HepG2 (cell line): ENCODE results near the gene TSLP. TPM values are rescaled to one million over a fixed set of nuclear protein-coding genes. Genes with fewer than 3 reads are reported as not detected.

Source experiments
- ATM ChIP-seq: fragments of 450-650 bp; IDR thresholded peaks from 2 replicates; pipeline ENCODE4 v1.7.1; 2017; ENCODE audit warnings: mild to moderate bottlenecking, borderline replicate concordance
- BHLHE40 ChIP-seq: IDR thresholded peaks from 2 replicates; pipeline ENCODE4 v1.6.1; 2011; ENCODE audit warnings: low read length, improper control_type of control experiment
- HDAC2 ChIP-seq: sonication (generic); formaldehyde crosslinking; IDR thresholded peaks from 2 replicates; pipeline ENCODE4 v1.4.0; 2020; ENCODE audit warnings: missing genetic modification reagents
- HHEX ChIP-seq: IDR thresholded peaks from 2 replicates; pipeline ENCODE4 v1.6.1; 2016; ENCODE audit warnings: control low read depth
- SCMH1 ChIP-seq: sonication (generic); formaldehyde crosslinking; IDR thresholded peaks from 2 replicates; pipeline ENCODE4 v1.9.0; 2021; ENCODE audit warnings: missing genetic modification reagents, mild to moderate bottlenecking, borderline replicate concordance
- TP53 ChIP-seq: sonication (generic); formaldehyde crosslinking; conservative IDR thresholded peaks from 2 replicates; pipeline ENCODE4 v1.4.0; 2020; ENCODE audit warnings: missing genetic modification reagents
- ZFAT ChIP-seq: sonication (generic); formaldehyde crosslinking; conservative IDR thresholded peaks from 2 replicates; pipeline ENCODE4 v1.8.1; 2023; ENCODE audit warnings: missing genetic modification reagents, inconsistent platforms
- ZNF780A ChIP-seq: sonication (generic); formaldehyde crosslinking; IDR thresholded peaks from 2 replicates; pipeline ENCODE4 v1.8.0; 2022; ENCODE audit warnings: mild to moderate bottlenecking, missing genetic modification reagents, moderate library complexity
- polyA plus RNA-seq, 8 experiments: library from polyadenylated mRNA; depleted of rRNA in 3 of 8; stranded (reverse) in 7 of 8; unstranded in 1 of 8; fragments of >200 nt; fragmentation: Illumina TruSeq in 4 of 8; extraction: Trizol in 4 of 8; gene quantifications; 2 replicates each; pipeline versions ENCODE4 v1.2.1 to v1.2.3, GENCODE V29; 2011 to 2016; ENCODE audit warnings: low read depth in 4 of 8, missing spikeins in 1 of 8, mixed read lengths in 1 of 8; ENCODE audit not compliant: insufficient read depth in 1 of 8
- total RNA-seq, 5 experiments: library from RNA; depleted of rRNA; stranded (reverse); fragments of >200 nt; fragmentation: Illumina TruSeq; extraction: Trizol; gene quantifications; 2 replicates each; pipeline ENCODE4 v1.2.3, GENCODE V29; 2016; ENCODE audit warnings: low read depth in 1 of 5
- TF ChIP-seq, protein P1 (sequence below): sonication (generic); formaldehyde crosslinking; IDR thresholded peaks from 2 replicates; pipeline ENCODE4 v1.5.0; 2020; ENCODE audit warnings: mild to moderate bottlenecking, missing genetic modification reagents
- TF ChIP-seq, protein P2 (sequence below): sonication (generic); formaldehyde crosslinking; IDR thresholded peaks from 2 replicates; pipeline ENCODE4 v1.9.0; 2021; ENCODE audit warnings: missing genetic modification reagents, mild to moderate bottlenecking, borderline replicate concordance
- TF ChIP-seq, protein P3 (sequence below): IDR thresholded peaks from 2 replicates; pipeline ENCODE4 v1.6.1; 2012; ENCODE audit warnings: low read depth, low read length, improper control_type of control experiment
- TF ChIP-seq, protein P4 (sequence below): sonication (generic); formaldehyde crosslinking; IDR thresholded peaks from 2 replicates; pipeline ENCODE4 v1.4.0; 2020; ENCODE audit warnings: missing genetic modification reagents, borderline replicate concordance
- TF ChIP-seq, protein P5 (sequence below): sonication (generic); formaldehyde crosslinking; IDR thresholded peaks from 2 replicates; pipeline ENCODE4 v1.4.0; 2020; ENCODE audit warnings: mild to moderate bottlenecking, low read depth, missing genetic modification reagents
- TF ChIP-seq, protein P6 (sequence below): sonication (generic); formaldehyde crosslinking; IDR thresholded peaks from 2 replicates; pipeline ENCODE4 v1.4.0; 2020; ENCODE audit warnings: missing genetic modification reagents

TSLP gene
- total and polyA plus RNA-seq, 2 of the 13 experiments (the other 11 are each of a cell fraction or from before 2014, with no cell fraction given): not detected

DNA sequence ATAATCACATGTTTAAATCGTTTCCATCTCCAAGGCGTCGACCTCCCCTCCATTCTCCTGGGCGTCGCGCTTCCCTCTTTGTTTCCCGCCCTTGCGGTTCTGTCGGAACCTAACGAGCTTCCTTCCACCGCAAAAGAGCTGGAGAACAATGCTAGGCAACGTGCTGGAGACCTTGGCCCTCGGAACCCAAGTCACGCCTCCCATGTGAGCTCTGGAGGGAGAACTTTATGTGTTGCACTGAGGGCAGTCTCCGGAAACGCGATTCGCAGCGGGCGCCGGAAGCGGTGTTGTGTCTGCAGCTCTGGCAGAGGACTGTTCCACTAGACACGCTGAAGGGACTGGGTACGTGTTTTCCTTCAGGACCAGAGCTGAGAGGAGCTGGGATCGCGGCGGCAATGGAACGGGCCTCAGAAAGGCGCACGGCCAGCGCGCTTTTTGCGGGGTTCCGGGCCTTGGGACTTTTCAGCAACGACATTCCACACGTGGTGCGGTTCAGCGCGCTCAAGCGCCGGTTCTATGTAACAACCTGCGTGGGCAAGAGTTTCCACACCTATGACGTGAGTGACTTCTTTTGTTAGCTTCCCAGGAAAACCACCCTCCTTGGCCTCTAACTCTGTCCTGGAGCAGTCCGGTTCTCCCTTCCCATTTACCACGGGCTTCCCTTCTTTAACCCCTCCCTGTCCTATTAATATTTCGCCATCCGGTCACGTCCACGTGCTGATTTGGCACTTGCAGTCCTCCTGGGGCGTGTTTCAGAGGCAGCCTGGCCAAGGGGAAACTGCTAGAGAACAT, 20.7 kb downstream of the TSLP start, which contains the start of gene WDR36 (continued):
- TF ChIP-seq, protein P1, sequence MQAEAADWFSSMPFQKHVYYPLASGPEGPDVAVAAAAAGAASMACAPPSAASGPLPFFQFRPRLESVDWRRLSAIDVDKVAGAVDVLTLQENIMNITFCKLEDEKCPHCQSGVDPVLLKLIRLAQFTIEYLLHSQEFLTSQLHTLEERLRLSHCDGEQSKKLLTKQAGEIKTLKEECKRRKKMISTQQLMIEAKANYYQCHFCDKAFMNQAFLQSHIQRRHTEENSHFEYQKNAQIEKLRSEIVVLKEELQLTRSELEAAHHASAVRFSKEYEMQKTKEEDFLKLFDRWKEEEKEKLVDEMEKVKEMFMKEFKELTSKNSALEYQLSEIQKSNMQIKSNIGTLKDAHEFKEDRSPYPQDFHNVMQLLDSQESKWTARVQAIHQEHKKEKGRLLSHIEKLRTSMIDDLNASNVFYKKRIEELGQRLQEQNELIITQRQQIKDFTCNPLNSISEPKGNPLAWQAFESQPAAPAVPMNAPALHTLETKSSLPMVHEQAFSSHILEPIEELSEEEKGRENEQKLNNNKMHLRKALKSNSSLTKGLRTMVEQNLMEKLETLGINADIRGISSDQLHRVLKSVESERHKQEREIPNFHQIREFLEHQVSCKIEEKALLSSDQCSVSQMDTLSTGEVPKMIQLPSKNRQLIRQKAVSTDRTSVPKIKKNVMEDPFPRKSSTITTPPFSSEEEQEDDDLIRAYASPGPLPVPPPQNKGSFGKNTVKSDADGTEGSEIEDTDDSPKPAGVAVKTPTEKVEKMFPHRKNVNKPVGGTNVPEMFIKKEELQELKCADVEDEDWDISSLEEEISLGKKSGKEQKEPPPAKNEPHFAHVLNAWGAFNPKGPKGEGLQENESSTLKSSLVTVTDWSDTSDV: peak; percentile 87
- TF ChIP-seq, protein P2, sequence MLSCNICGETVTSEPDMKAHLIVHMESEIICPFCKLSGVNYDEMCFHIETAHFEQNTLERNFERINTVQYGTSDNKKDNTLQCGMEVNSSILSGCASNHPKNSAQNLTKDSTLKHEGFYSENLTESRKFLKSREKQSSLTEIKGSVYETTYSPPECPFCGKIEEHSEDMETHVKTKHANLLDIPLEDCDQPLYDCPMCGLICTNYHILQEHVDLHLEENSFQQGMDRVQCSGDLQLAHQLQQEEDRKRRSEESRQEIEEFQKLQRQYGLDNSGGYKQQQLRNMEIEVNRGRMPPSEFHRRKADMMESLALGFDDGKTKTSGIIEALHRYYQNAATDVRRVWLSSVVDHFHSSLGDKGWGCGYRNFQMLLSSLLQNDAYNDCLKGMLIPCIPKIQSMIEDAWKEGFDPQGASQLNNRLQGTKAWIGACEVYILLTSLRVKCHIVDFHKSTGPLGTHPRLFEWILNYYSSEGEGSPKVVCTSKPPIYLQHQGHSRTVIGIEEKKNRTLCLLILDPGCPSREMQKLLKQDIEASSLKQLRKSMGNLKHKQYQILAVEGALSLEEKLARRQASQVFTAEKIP (CRISPR knock-in tag): no peak
- TF ChIP-seq, protein P3, sequence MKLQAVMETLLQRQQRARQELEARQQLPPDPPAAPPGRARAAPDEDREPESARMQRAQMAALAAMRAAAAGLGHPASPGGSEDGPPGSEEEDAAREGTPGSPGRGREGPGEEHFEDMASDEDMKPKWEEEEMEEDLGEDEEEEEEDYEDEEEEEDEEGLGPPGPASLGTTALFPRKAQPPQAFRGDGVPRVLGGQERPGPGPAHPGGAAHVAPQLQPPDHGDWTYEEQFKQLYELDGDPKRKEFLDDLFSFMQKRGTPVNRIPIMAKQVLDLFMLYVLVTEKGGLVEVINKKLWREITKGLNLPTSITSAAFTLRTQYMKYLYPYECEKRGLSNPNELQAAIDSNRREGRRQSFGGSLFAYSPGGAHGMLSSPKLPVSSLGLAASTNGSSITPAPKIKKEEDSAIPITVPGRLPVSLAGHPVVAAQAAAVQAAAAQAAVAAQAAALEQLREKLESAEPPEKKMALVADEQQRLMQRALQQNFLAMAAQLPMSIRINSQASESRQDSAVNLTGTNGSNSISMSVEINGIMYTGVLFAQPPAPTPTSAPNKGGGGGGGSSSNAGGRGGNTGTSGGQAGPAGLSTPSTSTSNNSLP: peak; percentile 76; the same call in 1 of the 2 replicates
- TF ChIP-seq, protein P4, sequence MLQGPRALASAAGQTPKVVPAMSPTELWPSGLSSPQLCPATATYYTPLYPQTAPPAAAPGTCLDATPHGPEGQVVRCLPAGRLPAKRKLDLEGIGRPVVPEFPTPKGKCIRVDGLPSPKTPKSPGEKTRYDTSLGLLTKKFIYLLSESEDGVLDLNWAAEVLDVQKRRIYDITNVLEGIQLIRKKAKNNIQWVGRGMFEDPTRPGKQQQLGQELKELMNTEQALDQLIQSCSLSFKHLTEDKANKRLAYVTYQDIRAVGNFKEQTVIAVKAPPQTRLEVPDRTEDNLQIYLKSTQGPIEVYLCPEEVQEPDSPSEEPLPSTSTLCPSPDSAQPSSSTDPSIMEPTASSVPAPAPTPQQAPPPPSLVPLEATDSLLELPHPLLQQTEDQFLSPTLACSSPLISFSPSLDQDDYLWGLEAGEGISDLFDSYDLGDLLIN (CRISPR knock-in tag): no peak
- TF ChIP-seq TP53 (CRISPR knock-in tag): peak; percentile 91
- TF ChIP-seq, protein P5, sequence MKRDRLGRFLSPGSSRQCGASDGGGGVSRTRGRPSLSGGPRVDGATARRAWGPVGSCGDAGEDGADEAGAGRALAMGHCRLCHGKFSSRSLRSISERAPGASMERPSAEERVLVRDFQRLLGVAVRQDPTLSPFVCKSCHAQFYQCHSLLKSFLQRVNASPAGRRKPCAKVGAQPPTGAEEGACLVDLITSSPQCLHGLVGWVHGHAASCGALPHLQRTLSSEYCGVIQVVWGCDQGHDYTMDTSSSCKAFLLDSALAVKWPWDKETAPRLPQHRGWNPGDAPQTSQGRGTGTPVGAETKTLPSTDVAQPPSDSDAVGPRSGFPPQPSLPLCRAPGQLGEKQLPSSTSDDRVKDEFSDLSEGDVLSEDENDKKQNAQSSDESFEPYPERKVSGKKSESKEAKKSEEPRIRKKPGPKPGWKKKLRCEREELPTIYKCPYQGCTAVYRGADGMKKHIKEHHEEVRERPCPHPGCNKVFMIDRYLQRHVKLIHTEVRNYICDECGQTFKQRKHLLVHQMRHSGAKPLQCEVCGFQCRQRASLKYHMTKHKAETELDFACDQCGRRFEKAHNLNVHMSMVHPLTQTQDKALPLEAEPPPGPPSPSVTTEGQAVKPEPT (CRISPR knock-in tag): peak; percentile 95
- peak; percentile 94; the same call in 1 of the 2 replicates for TF ChIP-seq ZNF780A (CRISPR knock-in tag)
- 0 out of 2 replicates have a peak, but pooled peaks have one; percentile 18 for TF ChIP-seq ZFAT (CRISPR knock-in tag)
- TF ChIP-seq HDAC2 (CRISPR knock-in tag): peak; percentile 99
- TF ChIP-seq BHLHE40: 0 out of 2 replicates have a peak, but pooled peaks have one; percentile 2
- TF ChIP-seq SCMH1 (CRISPR knock-in tag): no peak; the same call in 1 of the 2 replicates
- TF ChIP-seq HHEX (CRISPR knock-in tag): peak; percentile 63; the same call in 1 of the 2 replicates
- TF ChIP-seq, protein P6, sequence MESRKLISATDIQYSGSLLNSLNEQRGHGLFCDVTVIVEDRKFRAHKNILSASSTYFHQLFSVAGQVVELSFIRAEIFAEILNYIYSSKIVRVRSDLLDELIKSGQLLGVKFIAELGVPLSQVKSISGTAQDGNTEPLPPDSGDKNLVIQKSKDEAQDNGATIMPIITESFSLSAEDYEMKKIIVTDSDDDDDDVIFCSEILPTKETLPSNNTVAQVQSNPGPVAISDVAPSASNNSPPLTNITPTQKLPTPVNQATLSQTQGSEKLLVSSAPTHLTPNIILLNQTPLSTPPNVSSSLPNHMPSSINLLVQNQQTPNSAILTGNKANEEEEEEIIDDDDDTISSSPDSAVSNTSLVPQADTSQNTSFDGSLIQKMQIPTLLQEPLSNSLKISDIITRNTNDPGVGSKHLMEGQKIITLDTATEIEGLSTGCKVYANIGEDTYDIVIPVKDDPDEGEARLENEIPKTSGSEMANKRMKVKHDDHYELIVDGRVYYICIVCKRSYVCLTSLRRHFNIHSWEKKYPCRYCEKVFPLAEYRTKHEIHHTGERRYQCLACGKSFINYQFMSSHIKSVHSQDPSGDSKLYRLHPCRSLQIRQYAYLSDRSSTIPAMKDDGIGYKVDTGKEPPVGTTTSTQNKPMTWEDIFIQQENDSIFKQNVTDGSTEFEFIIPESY (CRISPR knock-in tag): peak; percentile 87
- no peak for TF ChIP-seq ATM
